Measurements from ENCODE around the gene MX2. TPM values are rescaled to one million over a fixed set of nuclear protein-coding genes. Genes with fewer than 3 reads are reported as not detected.

Gene MX2
- polyA plus RNA-seq, 1 donor from 2014 or later = not detected

- no peak overlapping the region for H2AFZ ChIP-seq (ENCODE audit: low read depth, low read length)
- H3K9me2 ChIP-seq (ENCODE audit: insufficient read depth, low read length) = no peaks in the 10 kb centered on the region
- no peak overlapping the region for H3K4me2 ChIP-seq (ENCODE audit: low read length)
- H3K27me3 ChIP-seq (ENCODE audit: insufficient read depth, low read depth, low read length) = no peaks in the 10 kb centered on the region
- H3F3A ChIP-seq (ENCODE audit: insufficient read depth, low read length, poor library complexity, severe bottlenecking) = no peaks in the 10 kb centered on the region
- no peaks in the 10 kb centered on the region for H4K20me1 ChIP-seq (ENCODE audit: insufficient read depth)
- peaks cover 5% of the 10 kb centered on the region for H3K9me3 ChIP-seq (ENCODE audit: low read length)
- no peak overlapping the region for H3K27ac ChIP-seq (ENCODE audit: low read length)
- TF ChIP-seq, protein P1, sequence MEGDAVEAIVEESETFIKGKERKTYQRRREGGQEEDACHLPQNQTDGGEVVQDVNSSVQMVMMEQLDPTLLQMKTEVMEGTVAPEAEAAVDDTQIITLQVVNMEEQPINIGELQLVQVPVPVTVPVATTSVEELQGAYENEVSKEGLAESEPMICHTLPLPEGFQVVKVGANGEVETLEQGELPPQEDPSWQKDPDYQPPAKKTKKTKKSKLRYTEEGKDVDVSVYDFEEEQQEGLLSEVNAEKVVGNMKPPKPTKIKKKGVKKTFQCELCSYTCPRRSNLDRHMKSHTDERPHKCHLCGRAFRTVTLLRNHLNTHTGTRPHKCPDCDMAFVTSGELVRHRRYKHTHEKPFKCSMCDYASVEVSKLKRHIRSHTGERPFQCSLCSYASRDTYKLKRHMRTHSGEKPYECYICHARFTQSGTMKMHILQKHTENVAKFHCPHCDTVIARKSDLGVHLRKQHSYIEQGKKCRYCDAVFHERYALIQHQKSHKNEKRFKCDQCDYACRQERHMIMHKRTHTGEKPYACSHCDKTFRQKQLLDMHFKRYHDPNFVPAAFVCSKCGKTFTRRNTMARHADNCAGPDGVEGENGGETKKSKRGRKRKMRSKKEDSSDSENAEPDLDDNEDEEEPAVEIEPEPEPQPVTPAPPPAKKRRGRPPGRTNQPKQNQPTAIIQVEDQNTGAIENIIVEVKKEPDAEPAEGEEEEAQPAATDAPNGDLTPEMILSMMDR (IDR thresholded peaks at IDR 0.05; ENCODE audit: poor library complexity, severe bottlenecking) = no peak
- no peak for TF ChIP-seq POLR2AphosphoS5 (IDR thresholded peaks at IDR 0.05)
- TF ChIP-seq, protein P2, sequence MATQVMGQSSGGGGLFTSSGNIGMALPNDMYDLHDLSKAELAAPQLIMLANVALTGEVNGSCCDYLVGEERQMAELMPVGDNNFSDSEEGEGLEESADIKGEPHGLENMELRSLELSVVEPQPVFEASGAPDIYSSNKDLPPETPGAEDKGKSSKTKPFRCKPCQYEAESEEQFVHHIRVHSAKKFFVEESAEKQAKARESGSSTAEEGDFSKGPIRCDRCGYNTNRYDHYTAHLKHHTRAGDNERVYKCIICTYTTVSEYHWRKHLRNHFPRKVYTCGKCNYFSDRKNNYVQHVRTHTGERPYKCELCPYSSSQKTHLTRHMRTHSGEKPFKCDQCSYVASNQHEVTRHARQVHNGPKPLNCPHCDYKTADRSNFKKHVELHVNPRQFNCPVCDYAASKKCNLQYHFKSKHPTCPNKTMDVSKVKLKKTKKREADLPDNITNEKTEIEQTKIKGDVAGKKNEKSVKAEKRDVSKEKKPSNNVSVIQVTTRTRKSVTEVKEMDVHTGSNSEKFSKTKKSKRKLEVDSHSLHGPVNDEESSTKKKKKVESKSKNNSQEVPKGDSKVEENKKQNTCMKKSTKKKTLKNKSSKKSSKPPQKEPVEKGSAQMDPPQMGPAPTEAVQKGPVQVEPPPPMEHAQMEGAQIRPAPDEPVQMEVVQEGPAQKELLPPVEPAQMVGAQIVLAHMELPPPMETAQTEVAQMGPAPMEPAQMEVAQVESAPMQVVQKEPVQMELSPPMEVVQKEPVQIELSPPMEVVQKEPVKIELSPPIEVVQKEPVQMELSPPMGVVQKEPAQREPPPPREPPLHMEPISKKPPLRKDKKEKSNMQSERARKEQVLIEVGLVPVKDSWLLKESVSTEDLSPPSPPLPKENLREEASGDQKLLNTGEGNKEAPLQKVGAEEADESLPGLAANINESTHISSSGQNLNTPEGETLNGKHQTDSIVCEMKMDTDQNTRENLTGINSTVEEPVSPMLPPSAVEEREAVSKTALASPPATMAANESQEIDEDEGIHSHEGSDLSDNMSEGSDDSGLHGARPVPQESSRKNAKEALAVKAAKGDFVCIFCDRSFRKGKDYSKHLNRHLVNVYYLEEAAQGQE (IDR thresholded peaks at IDR 0.05; ENCODE audit: borderline replicate concordance) = no peak
- no peak for TF ChIP-seq MXI1 (conservative IDR thresholded peaks at IDR 0.05; ENCODE audit: poor library complexity, severe bottlenecking)
- no peak for TF ChIP-seq SMC3 (conservative IDR thresholded peaks at IDR 0.05; ENCODE audit: poor library complexity)
- TF ChIP-seq RAD21 (conservative IDR thresholded peaks at IDR 0.05) = no peak
- TF ChIP-seq EZH2 (IDR thresholded peaks at IDR 0.05; ENCODE audit: borderline replicate concordance, insufficient read depth, low read length, poor library complexity, severe bottlenecking) = no peak
- no peak for TF ChIP-seq TAF1 (IDR thresholded peaks at IDR 0.05; ENCODE audit: low read depth)
- TF ChIP-seq EP300 (conservative IDR thresholded peaks at IDR 0.05; ENCODE audit: poor library complexity, severe bottlenecking) = no peak
- no peaks in the 10 kb centered on the region for H3K36me3 ChIP-seq (ENCODE audit: insufficient read depth, low read length)
- H3K9ac ChIP-seq (ENCODE audit: low read length) = no peak overlapping the region
- no peaks in the 10 kb centered on the region for H3K79me2 ChIP-seq (replicated peaks; ENCODE audit: insufficient read depth, low read length)
- H3K4me3 ChIP-seq (ENCODE audit: low read length) = no peak overlapping the region
Measured at GRCh38 chr21:41338455-41338854, 23.4 kb upstream of the MX2 start.

- no peaks in the 10 kb centered on the region for H4K20me1 ChIP-seq (ENCODE audit: insufficient read depth)
- no peaks in the 10 kb centered on the region for H3K36me3 ChIP-seq (ENCODE audit: insufficient read depth, low read length)
- H3K4me3 ChIP-seq (ENCODE audit: low read length) = no peak overlapping the region
- no peak overlapping the region for H3K27ac ChIP-seq (ENCODE audit: low read length)
- H3F3A ChIP-seq (ENCODE audit: insufficient read depth, low read length, poor library complexity, severe bottlenecking) = no peaks in the 10 kb centered on the region
- no peak overlapping the region for H3K4me2 ChIP-seq (ENCODE audit: low read length)
- H2AFZ ChIP-seq (ENCODE audit: low read depth, low read length) = no peak overlapping the region
- H3K79me2 ChIP-seq (replicated peaks; ENCODE audit: insufficient read depth, low read length) = no peaks in the 10 kb centered on the region
- TF ChIP-seq MXI1 (conservative IDR thresholded peaks at IDR 0.05; ENCODE audit: poor library complexity, severe bottlenecking) (no peak), RAD21 (conservative IDR thresholded peaks at IDR 0.05) (no peak), SMC3 (conservative IDR thresholded peaks at IDR 0.05; ENCODE audit: poor library complexity) (no peak), POLR2AphosphoS5 (IDR thresholded peaks at IDR 0.05) (no peak), EP300 (conservative IDR thresholded peaks at IDR 0.05; ENCODE audit: poor library complexity, severe bottlenecking) (no peak), TAF1 (IDR thresholded peaks at IDR 0.05; ENCODE audit: low read depth) (no peak), EZH2 (IDR thresholded peaks at IDR 0.05; ENCODE audit: borderline replicate concordance, insufficient read depth, low read length, poor library complexity, severe bottlenecking) (no peak)
- TF ChIP-seq, protein P2 (IDR thresholded peaks at IDR 0.05; ENCODE audit: borderline replicate concordance) = no peak
- TF ChIP-seq, protein P1 (IDR thresholded peaks at IDR 0.05; ENCODE audit: poor library complexity, severe bottlenecking) = no peak
- no peaks in the 10 kb centered on the region for H3K9me3 ChIP-seq (ENCODE audit: low read length)
- no peak overlapping the region for H3K9ac ChIP-seq (ENCODE audit: low read length)
- H3K27me3 ChIP-seq (ENCODE audit: insufficient read depth, low read depth, low read length) = no peaks in the 10 kb centered on the region
- no peaks in the 10 kb centered on the region for H3K9me2 ChIP-seq (ENCODE audit: insufficient read depth, low read length)
Measured at GRCh38 chr21:41342035-41342434, 19.8 kb upstream of the MX2 start.

All from neural cell (in vitro differentiated cells).